Keratinocyte (primary cell): Measurements from ENCODE around the gene ADGRB2.

Source experiments
- EZH2 ChIP-seq: IDR thresholded peaks from one replicate; pipeline ENCODE4 v1.6.1; 2012; ENCODE audit warnings: inconsistent platforms, mild to moderate bottlenecking, low read length, moderate library complexity
- TF ChIP-seq, protein P1 (sequence below), 3 experiments: IDR thresholded peaks in 1 of 3; conservative IDR thresholded peaks in 1 of 3; optimal IDR thresholded peaks in 1 of 3; 2 replicates in 2 of 3; 3 replicates in 1 of 3; pipeline versions ENCODE3 to v1.5.1; 2011; ENCODE audit warnings: low read length in 3 of 3, mild to moderate bottlenecking in 3 of 3, moderate library complexity in 2 of 3, control low read depth in 1 of 3, inconsistent platforms in 1 of 3; ENCODE audit not compliant: insufficient read depth in 2 of 3; ENCODE audit errors: extremely low read depth in 1 of 3

DNA sequence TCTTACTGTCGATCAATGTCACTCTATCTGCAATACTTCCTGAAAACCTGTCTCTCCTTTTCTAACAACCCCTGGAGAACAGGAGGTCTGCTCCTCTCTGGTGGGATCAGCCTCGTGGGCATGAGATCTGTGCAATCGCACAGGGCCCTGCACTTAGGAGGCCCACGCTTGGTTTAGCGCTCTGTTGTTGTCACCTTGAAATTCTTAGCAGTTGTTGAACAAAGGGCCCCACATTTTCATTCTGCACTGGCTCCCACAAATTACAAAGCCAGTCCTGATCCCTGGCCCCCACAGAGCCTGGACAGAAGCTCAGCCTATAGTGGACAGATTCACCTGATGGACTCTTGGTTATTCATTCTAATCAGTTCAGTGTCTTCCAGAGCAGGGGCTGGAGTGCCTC lies 33.1 kb upstream of the ADGRB2 start:
- TF ChIP-seq, protein P1, sequence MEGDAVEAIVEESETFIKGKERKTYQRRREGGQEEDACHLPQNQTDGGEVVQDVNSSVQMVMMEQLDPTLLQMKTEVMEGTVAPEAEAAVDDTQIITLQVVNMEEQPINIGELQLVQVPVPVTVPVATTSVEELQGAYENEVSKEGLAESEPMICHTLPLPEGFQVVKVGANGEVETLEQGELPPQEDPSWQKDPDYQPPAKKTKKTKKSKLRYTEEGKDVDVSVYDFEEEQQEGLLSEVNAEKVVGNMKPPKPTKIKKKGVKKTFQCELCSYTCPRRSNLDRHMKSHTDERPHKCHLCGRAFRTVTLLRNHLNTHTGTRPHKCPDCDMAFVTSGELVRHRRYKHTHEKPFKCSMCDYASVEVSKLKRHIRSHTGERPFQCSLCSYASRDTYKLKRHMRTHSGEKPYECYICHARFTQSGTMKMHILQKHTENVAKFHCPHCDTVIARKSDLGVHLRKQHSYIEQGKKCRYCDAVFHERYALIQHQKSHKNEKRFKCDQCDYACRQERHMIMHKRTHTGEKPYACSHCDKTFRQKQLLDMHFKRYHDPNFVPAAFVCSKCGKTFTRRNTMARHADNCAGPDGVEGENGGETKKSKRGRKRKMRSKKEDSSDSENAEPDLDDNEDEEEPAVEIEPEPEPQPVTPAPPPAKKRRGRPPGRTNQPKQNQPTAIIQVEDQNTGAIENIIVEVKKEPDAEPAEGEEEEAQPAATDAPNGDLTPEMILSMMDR (optimal IDR thresholded peaks at IDR 0.05 in 1 of 3, IDR thresholded peaks at IDR 0.05 in 1 of 3, conservative IDR thresholded peaks at IDR 0.05 in 1 of 3; ENCODE audit: extremely low read depth in 1 of 3, insufficient read depth in 2 of 3, low read length in 3 of 3) = no peak
- TF ChIP-seq EZH2 = no peak
